GM12801 (cell line): ENCODE results near the gene GRIK1.

Experiments
- CTCF ChIP-seq: IDR thresholded peaks from one replicate; pipeline ENCODE4 v1.5.1; 2011; ENCODE audit warnings: control low read depth; ENCODE audit not compliant: insufficient read length; ENCODE audit errors: extremely low read depth

Gene GRIK1

GRCh38 chr21:29526545-29526944, 413.3 kb downstream of the GRIK1 start:
- TF ChIP-seq CTCF = no peak

- TF ChIP-seq CTCF = no peak
These were observed 415.7 kb downstream of the GRIK1 start for GRCh38 chr21:29524055-29524454.

GRCh38 chr21:29523646-29524045, 416.1 kb downstream of the GRIK1 start:
- TF ChIP-seq CTCF = no peak

- TF ChIP-seq CTCF = no peak
These were observed 417.9 kb downstream of the GRIK1 start for GRCh38 chr21:29521872-29522271.

- TF ChIP-seq CTCF = no peak
These were observed 419.6 kb downstream of the GRIK1 start for GRCh38 chr21:29520171-29520570.

GRCh38 chr21:29514652-29515247, 425.0 kb downstream of the GRIK1 start:
- TF ChIP-seq CTCF = no peak

- TF ChIP-seq CTCF = no peak
These were observed 426.3 kb downstream of the GRIK1 start for GRCh38 chr21:29513535-29513934.
